HCT116 (cell line): ENCODE results near the gene SPSB2. TPM values are rescaled to one million over a fixed set of nuclear protein-coding genes. Genes with fewer than 3 reads are reported as not detected.

Experiments used
- ATAC-seq: fragments of 200-7000 bp; cut with Tn5 transposase; 2 replicates; pipeline ENCODE4 v1.9.1; 2020; ENCODE audit warnings: mild to moderate bottlenecking, moderate library complexity
- BruUV-seq: library from RNA; stranded (reverse); fragments of 400-500 nt; replicated peaks from 2 replicates; lab custom pipeline; 2021; lab: Mats Ljungman, UMichigan
- CTCF ChIA-PET: fragments of 300-600 bp; sonication (Branson Sonifier 250); formaldehyde crosslinking; loops from one replicate; lab custom pipeline; 2021; ENCODE audit warnings: antibody characterized with exemption; lab: Charles Lee
- POLR2A ChIA-PET: fragments of 300-600, 350-600 bp; sonication (Branson Sonifier 250); formaldehyde crosslinking; loops from one replicate; lab custom pipeline; 2021; ENCODE audit warnings: antibody characterized with exemption; lab: Charles Lee
- RAD21 ChIA-PET, 2 experiments: fragments of 300-600 bp; sonication (Branson Sonifier 250); formaldehyde crosslinking; loops; one replicate each; lab custom pipeline; 2023; ENCODE audit warnings: low total read pairs in 2 of 2; ENCODE audit not compliant: uncharacterized antibody in 2 of 2, unreplicated experiment in 2 of 2, low non-redundant PET in 1 of 2; lab: Charles Lee
- DNase-seq: peaks from one replicate; pipeline ENCODE4 v3.0.0-alpha.2; 2010; ENCODE audit warnings: low read depth, low spot score
- H2AFZ ChIP-seq: fragments of 200-600 bp; shearing (Covaris generic), sonication (generic); 2 replicates; pipeline ENCODE4 v1.6.1; 2017; ENCODE audit warnings: low read depth, mixed run types, mixed read lengths, antibody characterized with exemption, low read length; ENCODE audit not compliant: poor library complexity, severe bottlenecking
- H3K27ac ChIP-seq: 2 replicates; pipeline ENCODE4 v1.5.1; 2012; ENCODE audit warnings: low read depth, low read length
- H3K27me3 ChIP-seq: fragments of 200-600 bp; sonication (generic); 2 replicates; pipeline ENCODE4 v1.6.1; 2016; ENCODE audit warnings: mixed run types, low read length, mixed read lengths; ENCODE audit not compliant: insufficient read depth
- H3K36me3 ChIP-seq, 2 experiments: fragments of 200-500 bp in 1 of 2; fragments of 200-600 bp in 1 of 2; sonication (Bioruptor generic) in 1 of 2; sonication (generic) in 1 of 2; 2 replicates each; pipeline versions ENCODE4 v1.5.1 to v1.6.1; 2014 to 2016; ENCODE audit warnings: low read length in 2 of 2, inconsistent platforms in 1 of 2, mixed read lengths in 1 of 2, mixed run types in 1 of 2; ENCODE audit not compliant: insufficient read depth in 2 of 2, control insufficient read depth in 1 of 2
- H3K4me1 ChIP-seq, 2 experiments: fragments of 200-600 bp in 1 of 2; sonication (generic) in 1 of 2; 2 replicates each; pipeline versions ENCODE4 v1.5.1 to v1.6.1; 2012 to 2017; ENCODE audit warnings: low read length in 2 of 2, inconsistent platforms in 1 of 2, mild to moderate bottlenecking in 1 of 2, mixed read lengths in 1 of 2, mixed run types in 1 of 2, moderate library complexity in 1 of 2; ENCODE audit not compliant: insufficient read depth in 2 of 2, control insufficient read depth in 1 of 2
- H3K4me2 ChIP-seq: fragments of 200-600 bp; sonication (generic); 2 replicates; pipeline ENCODE4 v1.6.1; 2017; ENCODE audit warnings: mixed run types, low read length, mixed read lengths
- H3K4me3 ChIP-seq, 2 experiments: fragments of 200-600 bp in 1 of 2; sonication (generic) in 1 of 2; replicated peaks in 1 of 2; 2 replicates each; pipeline ENCODE4 v1.5.1; 2011 to 2016; ENCODE audit warnings: low read length in 2 of 2, control low read depth in 1 of 2, low read depth in 1 of 2, mild to moderate bottlenecking in 1 of 2, mixed read lengths in 1 of 2, mixed run types in 1 of 2
- H3K79me2 ChIP-seq: fragments of 200-600 bp; sonication (generic); 2 replicates; pipeline ENCODE4 v1.6.1; 2017; ENCODE audit warnings: mild to moderate bottlenecking, mixed run types, low read length, moderate library complexity, mixed read lengths; ENCODE audit not compliant: insufficient read depth
- H3K9ac ChIP-seq: fragments of 200-600 bp; sonication (generic); 2 replicates; pipeline ENCODE4 v1.6.1; 2016; ENCODE audit warnings: low read length, mixed read lengths
- H3K9me2 ChIP-seq: fragments of 200-600 bp; sonication (generic), shearing (Covaris generic); 2 replicates; pipeline ENCODE4 v1.6.1; 2017; ENCODE audit warnings: mixed run types, mild to moderate bottlenecking, moderate library complexity; ENCODE audit not compliant: insufficient read depth
- H3K9me3 ChIP-seq, 2 experiments: fragments of 200-500 bp in 1 of 2; fragments of 200-600 bp in 1 of 2; sonication (Bioruptor generic) in 1 of 2; sonication (generic) in 1 of 2; 2 replicates each; pipeline ENCODE4 v1.6.1; 2014 to 2017; ENCODE audit warnings: low read length in 2 of 2, mixed read lengths in 2 of 2, inconsistent platforms in 1 of 2, low read depth in 1 of 2, mild to moderate bottlenecking in 1 of 2, mixed run types in 1 of 2, moderate library complexity in 1 of 2; ENCODE audit not compliant: control insufficient read depth in 1 of 2, insufficient read depth in 1 of 2
- H4K20me1 ChIP-seq: fragments of 200-600 bp; sonication (generic), shearing (Covaris generic); 2 replicates; pipeline ENCODE4 v1.6.1; 2017; ENCODE audit warnings: mixed run types, mild to moderate bottlenecking, moderate library complexity; ENCODE audit not compliant: insufficient read depth
- ELF1 ChIP-seq: IDR thresholded peaks from 2 replicates; pipeline ENCODE4 v1.6.1; 2012; ENCODE audit warnings: low read depth, borderline replicate concordance
- JUND ChIP-seq: IDR thresholded peaks from 2 replicates; pipeline ENCODE4 v1.6.1; 2012
- POLR2AphosphoS5 ChIP-seq: IDR thresholded peaks from 2 replicates; pipeline ENCODE4 v1.6.1; 2011; ENCODE audit warnings: mild to moderate bottlenecking, low read depth, low read length, moderate library complexity
- RAD21 ChIP-seq: IDR thresholded peaks from 2 replicates; pipeline ENCODE4 v1.6.1; 2012; ENCODE audit warnings: low read depth, mild to moderate bottlenecking
- SIN3A ChIP-seq: IDR thresholded peaks from 2 replicates; pipeline ENCODE4 v1.6.1; 2012; ENCODE audit warnings: low read depth
- SP1 ChIP-seq: IDR thresholded peaks from 2 replicates; pipeline ENCODE4 v1.6.1; 2012; ENCODE audit warnings: low read depth
- TCF7L2 ChIP-seq: IDR thresholded peaks from 2 replicates; pipeline ENCODE4 v1.7.0; 2011; ENCODE audit warnings: borderline replicate concordance, inconsistent platforms; ENCODE audit not compliant: insufficient read depth, insufficient read length; ENCODE audit errors: extremely low read depth
- YY1 ChIP-seq: IDR thresholded peaks from 2 replicates; pipeline ENCODE4 v1.6.1; 2011; ENCODE audit warnings: low read length, low read depth, moderate library complexity, mild to moderate bottlenecking; ENCODE audit not compliant: insufficient replicate concordance; ENCODE audit errors: extremely low read depth
- ZFX ChIP-seq: fragments of 450-650 bp; IDR thresholded peaks from 2 replicates; pipeline ENCODE4 v1.6.1; 2017
- ZNF274 ChIP-seq: fragments of 200-500 bp; sonication (Bioruptor generic); IDR thresholded peaks from 2 replicates; pipeline ENCODE4 v1.6.1; 2014; ENCODE audit warnings: mild to moderate bottlenecking, low read depth, low read length, inconsistent platforms
- intact Hi-C: fragments of 100-400 bp; cut with micrococcal nuclease; formaldehyde crosslinking; loops from 2 replicates; pipeline ENCODE4 v1.10.0; 2022
- total RNA-seq: library from RNA; stranded (reverse); gene quantifications from one replicate; pipeline ENCODE4 v1.2.1, GENCODE V29; 2021; ENCODE audit not compliant: unreplicated experiment
- TF ChIP-seq, protein P1 (sequence below): IDR thresholded peaks from 2 replicates; pipeline ENCODE4 v1.6.1; 2011; ENCODE audit warnings: mild to moderate bottlenecking, low read length, moderate library complexity; ENCODE audit not compliant: insufficient replicate concordance; ENCODE audit errors: extremely low read depth
- TF ChIP-seq, protein P2 (sequence below): IDR thresholded peaks from 2 replicates; pipeline ENCODE4 v1.6.1; 2012

The SPSB2 gene
- total RNA-seq, 1 experiment from 2014 or later = 10.0 TPM

DNA sequence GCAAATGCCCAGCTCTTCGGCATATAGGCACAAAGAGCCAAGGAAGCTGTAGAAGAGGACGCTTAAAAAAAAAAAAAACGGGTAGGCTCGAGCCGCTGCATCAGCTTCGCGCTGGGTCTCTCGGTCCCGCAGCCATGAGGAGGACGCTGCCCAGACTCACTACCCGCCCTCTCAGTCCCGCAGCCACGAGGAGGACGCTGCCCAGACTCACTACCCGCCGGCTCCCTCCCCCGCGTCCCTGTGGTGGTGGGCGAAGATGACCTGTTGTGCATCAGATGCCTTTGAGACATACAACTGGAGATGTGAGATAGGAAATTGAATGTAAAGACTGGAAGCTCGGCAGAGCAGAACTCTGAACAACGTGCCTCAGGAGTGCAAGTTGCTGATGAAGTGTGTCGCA lies 11.4 kb upstream of the SPSB2 start:
- H3K9ac ChIP-seq = no peak overlapping the region
- ChIA-PET POLR2A (no interaction called here), RAD21 (no interaction called here), CTCF (interaction anchor here (2.5 kb wide), 1 partner anchor 12 kb away, joined by 7 read pairs; no protein-coding TSS in a partner anchor)
- H2AFZ ChIP-seq = no peak overlapping the region
- intact Hi-C loops = no loop called here
- no peak overlapping the region for H3K4me2 ChIP-seq
- peaks cover 0 to 4% of the 10 kb centered on the region in 2 experiments; a peak in 2 of 4 replicates for H3K36me3 ChIP-seq
- no peaks in the 10 kb centered on the region for H3K9me2 ChIP-seq
- BruUV-seq = no TSS peak
- no peaks in the 10 kb centered on the region for H4K20me1 ChIP-seq
- DNase-seq (no peak), ATAC-seq (no peak)
- H3K27ac ChIP-seq = no peak overlapping the region
- H3K4me1 ChIP-seq = peaks cover 12 to 19% of the 10 kb centered on the region in 2 experiments
- no peak overlapping the region for H3K4me3 ChIP-seq
- no peaks in the 10 kb centered on the region for H3K79me2 ChIP-seq
- H3K27me3 ChIP-seq = no peaks in the 10 kb centered on the region
- TF ChIP-seq TCF7L2 (no peak), ZFX (no peak), ZNF274 (no peak), YY1 (no peak), JUND (no peak), POLR2AphosphoS5 (no peak), ELF1 (no peak), SIN3A (no peak), SP1 (no peak), RAD21 (no peak)
- TF ChIP-seq, protein P1, sequence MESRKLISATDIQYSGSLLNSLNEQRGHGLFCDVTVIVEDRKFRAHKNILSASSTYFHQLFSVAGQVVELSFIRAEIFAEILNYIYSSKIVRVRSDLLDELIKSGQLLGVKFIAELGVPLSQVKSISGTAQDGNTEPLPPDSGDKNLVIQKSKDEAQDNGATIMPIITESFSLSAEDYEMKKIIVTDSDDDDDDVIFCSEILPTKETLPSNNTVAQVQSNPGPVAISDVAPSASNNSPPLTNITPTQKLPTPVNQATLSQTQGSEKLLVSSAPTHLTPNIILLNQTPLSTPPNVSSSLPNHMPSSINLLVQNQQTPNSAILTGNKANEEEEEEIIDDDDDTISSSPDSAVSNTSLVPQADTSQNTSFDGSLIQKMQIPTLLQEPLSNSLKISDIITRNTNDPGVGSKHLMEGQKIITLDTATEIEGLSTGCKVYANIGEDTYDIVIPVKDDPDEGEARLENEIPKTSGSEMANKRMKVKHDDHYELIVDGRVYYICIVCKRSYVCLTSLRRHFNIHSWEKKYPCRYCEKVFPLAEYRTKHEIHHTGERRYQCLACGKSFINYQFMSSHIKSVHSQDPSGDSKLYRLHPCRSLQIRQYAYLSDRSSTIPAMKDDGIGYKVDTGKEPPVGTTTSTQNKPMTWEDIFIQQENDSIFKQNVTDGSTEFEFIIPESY = no peak
- TF ChIP-seq, protein P2, sequence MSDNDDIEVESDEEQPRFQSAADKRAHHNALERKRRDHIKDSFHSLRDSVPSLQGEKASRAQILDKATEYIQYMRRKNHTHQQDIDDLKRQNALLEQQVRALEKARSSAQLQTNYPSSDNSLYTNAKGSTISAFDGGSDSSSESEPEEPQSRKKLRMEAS = no peak
- no peaks in the 10 kb centered on the region for H3K9me3 ChIP-seq
